Tibial artery (tissue), 4 donors: ENCODE results near the gene PRDM7.
A peak's percentile ranks its signal among the peaks of the same experiment; 100 is the strongest.

ENCODE experiments used
- DNase-seq, 2 donors: peaks; one replicate each; pipeline ENCODE4 v3.0.0-alpha.2; 2019
- H3K27ac ChIP-seq, 2 donors: fragments of 200-600 bp; sonication (generic) in 1 of 2; 1 replicate in 1 of 2; 2 replicates in 1 of 2; pipeline ENCODE4 v1.5.1; 2018 to 2019; ENCODE audit warnings: mild to moderate bottlenecking in 1 of 2
- H3K27me3 ChIP-seq, 2 donors: fragments of 200-600 bp; sonication (generic) in 1 of 2; one replicate each; pipeline versions ENCODE4 v1.5.1 to v1.6.0; 2016 to 2019
- H3K36me3 ChIP-seq, 3 donors: fragments of 200-600 bp; sonication (generic) in 2 of 3; one replicate each; pipeline ENCODE4 v1.5.1; 2016 to 2019; ENCODE audit warnings: mild to moderate bottlenecking in 2 of 3
- H3K4me1 ChIP-seq, 4 donors: fragments of 200-600 bp; sonication (generic) in 2 of 4; 1 replicate in 3 of 4; 2 replicates in 1 of 4; pipeline ENCODE4 v1.5.1; 2016 to 2019
- H3K4me3 ChIP-seq, 2 donors: fragments of 200-600 bp; sonication (generic) in 1 of 2; 1 replicate in 1 of 2; 2 replicates in 1 of 2; pipeline ENCODE4 v1.5.1; 2018 to 2019; ENCODE audit warnings: mild to moderate bottlenecking in 2 of 2
- H3K9me3 ChIP-seq, 3 donors: fragments of 200-600 bp; sonication (generic) in 1 of 3; one replicate each; pipeline ENCODE4 v1.5.1; 2016 to 2019
- intact Hi-C: fragments of 100-400 bp; cut with DNase I; formaldehyde crosslinking; loops from one replicate; pipeline ENCODE4 v1.15.0; 2023; ENCODE audit warnings: low total_unique reads
- TF ChIP-seq, protein P1 (sequence below), 2 experiments: fragments of 200-600 bp in 1 of 2; fragments of 450-650 bp in 1 of 2; IDR thresholded peaks; one replicate each; pipeline ENCODE4 v1.5.1; 2017 to 2019; ENCODE audit warnings: antibody characterized with exemption in 2 of 2, mild to moderate bottlenecking in 1 of 2, moderate library complexity in 1 of 2

The PRDM7 gene

DNA sequence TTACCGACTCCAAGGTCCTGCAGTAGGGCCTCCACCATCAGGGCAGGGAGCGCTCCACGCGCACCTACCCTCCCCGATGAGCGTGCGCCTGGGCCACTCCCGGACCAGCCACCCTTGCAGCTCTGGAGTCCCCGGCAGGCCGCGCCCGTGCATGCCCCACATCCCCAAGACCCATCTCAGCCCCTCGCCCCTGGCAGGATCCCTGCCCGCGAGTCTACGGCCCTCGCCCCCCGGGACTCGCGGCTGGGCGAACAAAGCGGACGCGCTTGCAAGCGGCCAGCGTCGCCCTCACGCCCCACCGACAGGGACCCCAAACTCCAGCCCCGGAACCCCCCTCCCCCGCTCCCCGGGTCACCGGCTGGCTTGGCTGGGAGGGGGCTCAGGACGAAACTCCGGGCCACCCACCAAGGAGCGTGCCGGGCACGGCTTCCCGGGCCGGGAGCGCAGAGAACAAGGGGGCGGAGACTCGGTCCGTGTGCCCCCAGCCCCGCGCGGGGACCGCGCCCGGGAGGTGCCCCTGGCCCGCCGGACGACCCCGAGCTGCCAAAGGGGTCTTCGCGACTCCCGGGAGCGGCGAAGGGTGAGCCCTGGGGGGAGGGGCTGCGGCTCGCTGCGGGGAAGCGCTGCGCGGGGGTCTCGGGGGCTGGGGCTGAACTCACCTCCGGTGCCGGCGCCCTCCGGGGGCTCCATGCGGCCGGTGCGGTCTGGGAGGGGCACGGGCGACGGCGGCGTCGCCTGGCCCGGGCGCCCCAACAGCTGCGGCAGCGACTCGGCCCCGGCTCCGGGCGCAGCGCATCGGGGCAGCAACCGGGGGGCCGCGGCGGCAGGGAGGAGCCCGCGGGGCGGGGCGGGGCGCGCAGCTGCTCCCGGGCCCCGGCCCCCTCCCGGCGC is 58.2 kb downstream of the PRDM7 start, which contains the start of gene DBNDD1:
Gene DBNDD1 (minus strand): TSS at position 805 of the 891 bp plus-strand sequence. CDS start 115 bp downstream, at position 690.
- H3K27me3 ChIP-seq: peaks cover 0 to 6% of the 10 kb centered on the region in 2 donors
- TF ChIP-seq, protein P1, sequence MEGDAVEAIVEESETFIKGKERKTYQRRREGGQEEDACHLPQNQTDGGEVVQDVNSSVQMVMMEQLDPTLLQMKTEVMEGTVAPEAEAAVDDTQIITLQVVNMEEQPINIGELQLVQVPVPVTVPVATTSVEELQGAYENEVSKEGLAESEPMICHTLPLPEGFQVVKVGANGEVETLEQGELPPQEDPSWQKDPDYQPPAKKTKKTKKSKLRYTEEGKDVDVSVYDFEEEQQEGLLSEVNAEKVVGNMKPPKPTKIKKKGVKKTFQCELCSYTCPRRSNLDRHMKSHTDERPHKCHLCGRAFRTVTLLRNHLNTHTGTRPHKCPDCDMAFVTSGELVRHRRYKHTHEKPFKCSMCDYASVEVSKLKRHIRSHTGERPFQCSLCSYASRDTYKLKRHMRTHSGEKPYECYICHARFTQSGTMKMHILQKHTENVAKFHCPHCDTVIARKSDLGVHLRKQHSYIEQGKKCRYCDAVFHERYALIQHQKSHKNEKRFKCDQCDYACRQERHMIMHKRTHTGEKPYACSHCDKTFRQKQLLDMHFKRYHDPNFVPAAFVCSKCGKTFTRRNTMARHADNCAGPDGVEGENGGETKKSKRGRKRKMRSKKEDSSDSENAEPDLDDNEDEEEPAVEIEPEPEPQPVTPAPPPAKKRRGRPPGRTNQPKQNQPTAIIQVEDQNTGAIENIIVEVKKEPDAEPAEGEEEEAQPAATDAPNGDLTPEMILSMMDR (IDR thresholded peaks at IDR 0.05): no peak
- peak within 1 kb of the TSS; percentile 23 to 40 for H3K27ac ChIP-seq
- peak within 1 kb of the TSS; percentile 55 to 77 for H3K4me3 ChIP-seq
- intact Hi-C loops: no loop called here
- no peaks in the 10 kb centered on the region for H3K36me3 ChIP-seq
- H3K4me1 ChIP-seq: peaks cover 0 to 46% (median 24%) of the 10 kb centered on the region in 4 donors
- no peaks in the 10 kb centered on the region for H3K9me3 ChIP-seq
- DNase-seq: no peak

DNA sequence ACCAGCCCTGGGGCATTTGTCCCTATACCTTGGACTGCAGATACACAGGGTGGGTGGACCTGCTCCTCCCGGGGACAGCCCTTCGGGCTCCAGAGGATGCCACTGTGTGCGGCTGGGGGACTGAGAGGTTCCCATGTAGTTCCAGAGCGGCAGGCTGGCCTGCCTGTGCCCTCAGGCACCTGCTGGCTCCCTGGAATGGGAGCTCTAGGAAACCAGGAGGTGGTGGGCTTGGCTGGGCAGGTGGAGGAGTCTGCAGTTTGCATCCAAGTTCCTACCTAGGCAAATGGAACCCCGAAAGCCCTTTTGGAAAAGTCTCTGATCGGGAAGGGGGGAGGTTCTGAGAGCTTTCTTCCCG is 58.9 kb downstream of the PRDM7 start:
- Histone ChIP-seq H3K27me3 (peaks cover 0 to 6% of the 10 kb centered on the region in 2 donors), H3K4me3 (peak overlapping the region in 1 of 2 donors; percentile 77), H3K9me3 (no peaks in the 10 kb centered on the region), H3K4me1 (peaks cover 0 to 42% (median 22%) of the 10 kb centered on the region in 4 donors), H3K36me3 (no peaks in the 10 kb centered on the region), H3K27ac (no peak overlapping the region)
- TF ChIP-seq, protein P1 (IDR thresholded peaks at IDR 0.05): no peak
- intact Hi-C loops: no loop called here
- no peak for DNase-seq

DNA sequence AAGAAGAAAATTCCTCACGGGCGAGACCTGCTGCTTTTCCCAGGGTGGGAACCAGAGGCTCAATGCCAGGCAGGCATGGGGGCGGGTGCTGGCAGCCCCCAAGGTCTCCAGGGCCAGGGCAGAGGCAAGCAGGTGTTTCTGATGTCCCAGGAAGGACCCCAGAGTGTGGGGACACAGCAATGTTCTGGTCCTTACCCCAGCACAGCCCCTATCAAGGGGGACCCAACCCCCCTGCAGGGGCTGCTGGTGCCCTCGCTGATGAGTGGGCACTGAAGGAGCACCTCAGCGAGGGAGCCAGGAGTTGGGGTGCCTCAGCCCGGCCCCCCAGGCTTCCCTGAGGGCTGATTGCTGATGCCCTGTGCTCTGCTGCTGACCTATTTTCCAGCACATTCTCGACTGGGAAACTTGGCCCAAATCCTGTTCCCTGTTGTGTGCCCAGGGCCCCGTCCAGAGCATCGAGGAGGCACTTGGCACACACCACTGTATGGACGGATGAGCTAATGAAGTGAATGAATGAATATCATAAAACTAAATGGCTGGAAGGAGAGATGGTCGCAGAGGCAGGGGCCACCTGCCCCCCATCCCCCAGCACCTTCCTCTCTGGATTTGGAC is 60.7 kb downstream of the PRDM7 start:
- Histone ChIP-seq H3K27me3 (peaks cover 0 to 11% of the 10 kb centered on the region in 2 donors), H3K4me3 (no peak overlapping the region), H3K36me3 (no peaks in the 10 kb centered on the region), H3K9me3 (no peaks in the 10 kb centered on the region), H3K27ac (no peak overlapping the region), H3K4me1 (peaks cover 0 to 30% (median 14%) of the 10 kb centered on the region in 4 donors)
- no peak for DNase-seq
- TF ChIP-seq, protein P1 (IDR thresholded peaks at IDR 0.05): no peak
- intact Hi-C loops: no loop called here

DNA sequence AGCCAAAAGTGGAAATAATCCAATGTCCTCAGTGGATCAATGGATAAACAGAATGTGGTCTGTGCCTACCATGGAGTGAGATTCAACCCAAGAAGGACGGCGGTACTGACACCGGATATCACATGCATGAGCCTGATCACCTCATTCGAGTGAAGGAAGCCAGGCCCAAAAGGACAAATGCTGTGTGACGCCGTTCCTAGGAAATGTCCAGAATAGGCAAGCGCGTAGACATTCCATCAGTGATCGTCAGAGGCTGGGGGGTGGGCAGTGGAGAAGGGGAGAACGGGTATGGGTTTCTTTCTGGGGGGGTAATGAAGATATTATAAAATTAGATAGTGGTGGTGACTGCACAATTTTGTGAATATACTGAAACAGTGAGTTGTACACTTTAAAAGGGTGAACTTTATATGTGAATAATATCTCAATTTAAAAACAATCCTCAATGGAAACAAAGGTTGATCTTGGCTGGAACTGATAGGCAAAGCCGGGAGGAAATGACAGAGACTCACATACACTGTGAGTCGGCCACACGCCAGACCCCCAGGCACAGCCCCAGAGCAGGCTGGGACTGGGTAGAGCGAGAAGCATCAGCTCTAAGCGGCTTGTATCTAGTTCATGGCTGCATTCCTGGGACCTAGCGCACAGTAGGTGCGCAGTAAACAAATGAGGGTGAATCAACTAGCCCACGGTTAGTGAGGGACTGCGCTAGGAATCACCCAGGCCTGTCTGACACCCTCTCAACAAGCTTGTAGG is 61.4 kb downstream of the PRDM7 start:
- DNase-seq: no peak
- no peaks in the 10 kb centered on the region for H3K9me3 ChIP-seq
- peaks cover 0 to 24% (median 14%) of the 10 kb centered on the region in 4 donors for H3K4me1 ChIP-seq
- intact Hi-C loops: no loop called here
- no peak overlapping the region for H3K4me3 ChIP-seq
- H3K36me3 ChIP-seq: no peaks in the 10 kb centered on the region
- H3K27ac ChIP-seq: no peak overlapping the region
- TF ChIP-seq, protein P1 (IDR thresholded peaks at IDR 0.05): no peak
- H3K27me3 ChIP-seq: peaks cover 0 to 11% of the 10 kb centered on the region in 2 donors

DNA sequence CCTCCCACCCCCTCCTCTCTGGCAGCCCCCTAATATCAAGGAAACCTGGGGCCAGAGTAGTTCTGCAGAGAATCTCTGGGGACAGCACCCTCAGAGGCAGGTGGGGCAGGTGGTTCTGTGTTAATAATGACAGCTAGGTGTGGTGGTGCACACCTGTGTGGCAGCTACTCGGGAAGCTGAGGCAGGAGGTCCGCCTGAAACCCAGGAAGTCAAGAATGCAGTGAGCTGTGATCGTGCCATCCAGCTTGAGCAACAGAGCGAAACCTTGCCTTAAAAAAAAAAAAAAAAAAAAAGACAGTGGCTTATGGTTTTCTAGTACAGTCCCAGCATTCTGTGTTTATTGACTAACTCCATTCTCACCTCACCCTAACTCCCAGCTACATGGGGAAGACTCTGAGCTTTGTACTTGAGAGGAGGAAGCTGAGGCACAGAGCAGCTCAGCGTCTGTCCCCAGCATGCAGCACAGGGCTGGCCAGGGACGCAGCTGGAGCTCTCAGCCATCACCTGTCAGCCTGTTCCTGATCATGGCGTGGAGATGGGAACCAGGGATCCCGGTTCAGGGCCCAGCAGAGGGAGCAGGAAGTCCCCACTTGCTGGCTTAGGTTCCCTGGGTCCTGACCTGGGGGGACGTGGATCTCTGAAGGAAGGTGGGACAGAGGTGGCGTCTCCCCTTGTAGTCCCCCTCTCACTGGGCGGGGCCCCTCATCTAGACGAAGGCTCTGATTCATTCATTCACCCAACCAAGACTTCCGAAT is 64.0 kb downstream of the PRDM7 start:
- no peaks in the 10 kb centered on the region for H3K9me3 ChIP-seq
- peaks cover 0 to under 1% (median 0%) of the 10 kb centered on the region in 4 donors for H3K4me1 ChIP-seq
- H3K4me3 ChIP-seq: no peak overlapping the region
- no peaks in the 10 kb centered on the region for H3K36me3 ChIP-seq
- peaks cover 0 to 4% of the 10 kb centered on the region in 2 donors for H3K27me3 ChIP-seq
- TF ChIP-seq, protein P1 (IDR thresholded peaks at IDR 0.05): no peak
- H3K27ac ChIP-seq: no peak overlapping the region
- no peak for DNase-seq
- intact Hi-C loops: no loop called here
